GM12878 (cell line): Measurements from ENCODE around the gene SMPDL3B. TPM values are rescaled to one million over a fixed set of nuclear protein-coding genes. Genes with fewer than 3 reads are reported as not detected.

ENCODE experiments used
- ATAC-seq: fragments of 200-7000 bp; cut with Tn5 transposase; 3 replicates; pipeline ENCODE4 v1.9.1; 2020; ENCODE audit warnings: mild to moderate bottlenecking, moderate library complexity
- BruUV-seq: library from RNA; stranded (reverse); fragments of 400-500 nt; replicated peaks from 2 replicates; lab custom pipeline; 2021; lab: Mats Ljungman, UMichigan
- CTCF ChIA-PET: fragments of 300-600 bp; sonication (Branson Sonifier 250); formaldehyde crosslinking; extraction: SDS; loops from one replicate; lab custom pipeline; 2021; ENCODE audit warnings: inconsistent platforms; lab: Yijun Ruan, JAX
- POLR2A ChIA-PET: fragments of 350-600 bp; formaldehyde crosslinking; extraction: SDS; loops from one replicate; lab custom pipeline; 2021; ENCODE audit warnings: inconsistent platforms; lab: Charles Lee
- RAD21 ChIA-PET: fragments of 300-600 bp; sonication (Branson Sonifier 250); formaldehyde crosslinking; loops from one replicate; lab custom pipeline; 2023; ENCODE audit warnings: antibody characterized with exemption; ENCODE audit not compliant: unreplicated experiment; lab: Charles Lee
- SMC1A ChIA-PET: fragments of 300-600 bp; sonication (Branson Sonifier 250); formaldehyde crosslinking; loops from one replicate; lab custom pipeline; 2023; ENCODE audit not compliant: unreplicated experiment, uncharacterized antibody; lab: Charles Lee
- DNase-seq: peaks from one replicate; pipeline ENCODE4 v3.0.0-alpha.2; 2011; ENCODE audit warnings: low read depth, low spot score
- FAIRE-seq: peaks from 3 replicates; lab custom pipeline; 2011; peaks lifted over from hg19 to GRCh38; lab: Jason Lieb, UNC
- H2AFZ ChIP-seq: 2 replicates; pipeline ENCODE4 v1.6.0; 2011; ENCODE audit warnings: low read depth, low read length, control low read depth; ENCODE audit not compliant: control insufficient read depth
- H3K27ac ChIP-seq: 2 replicates; pipeline ENCODE4 v1.5.1; 2011; ENCODE audit warnings: control low read depth; ENCODE audit not compliant: control insufficient read depth, insufficient read depth
- H3K27me3 ChIP-seq, 2 experiments: replicated peaks in 1 of 2; 2 replicates each; pipeline versions ENCODE4 v1.6.0 to v1.6.1; 2011; ENCODE audit warnings: low read length in 1 of 2; ENCODE audit not compliant: control insufficient read depth in 2 of 2, insufficient read depth in 2 of 2
- H3K36me3 ChIP-seq, 2 experiments: 2 replicates each; pipeline ENCODE4 v1.5.1; 2011; ENCODE audit warnings: low read length in 1 of 2; ENCODE audit not compliant: control insufficient read depth in 2 of 2, insufficient read depth in 2 of 2
- H3K4me1 ChIP-seq: 2 replicates; pipeline ENCODE4 v1.6.1; 2011; ENCODE audit warnings: mild to moderate bottlenecking, low read length, moderate library complexity, mixed read lengths; ENCODE audit not compliant: control insufficient read depth, insufficient read depth
- H3K4me2 ChIP-seq: 2 replicates; pipeline ENCODE4 v1.6.0; 2011; ENCODE audit warnings: control low read depth; ENCODE audit not compliant: control insufficient read depth, insufficient read depth
- H3K4me3 ChIP-seq: fragments of 200-600 bp; sonication (generic); 2 replicates; pipeline ENCODE4 v1.5.1; 2016
- H3K79me2 ChIP-seq: 2 replicates; pipeline ENCODE4 v1.6.0; 2011; ENCODE audit warnings: low read length; ENCODE audit not compliant: control insufficient read depth, insufficient read depth
- H3K9ac ChIP-seq: 2 replicates; pipeline ENCODE4 v1.8.0; 2011; ENCODE audit warnings: low read length, control low read depth, mixed read lengths; ENCODE audit not compliant: control insufficient read depth, insufficient read depth
- H3K9me3 ChIP-seq: replicated peaks from 3 replicates; pipeline ENCODE4 v1.5.1; 2011; ENCODE audit warnings: mild to moderate bottlenecking, low read length; ENCODE audit not compliant: control insufficient read depth, insufficient read depth
- H4K20me1 ChIP-seq: 2 replicates; pipeline ENCODE4 v1.6.0; 2011; ENCODE audit not compliant: control insufficient read depth, insufficient read depth
- ATF7 ChIP-seq: fragments of 450-650 bp; IDR thresholded peaks from 2 replicates; pipeline ENCODE4 v1.6.1; 2016; ENCODE audit warnings: low read depth, mild to moderate bottlenecking
- ETV6 ChIP-seq, 2 experiments: fragments of 450-650 bp in 1 of 2; IDR thresholded peaks in 1 of 2; conservative IDR thresholded peaks in 1 of 2; 2 replicates each; pipeline ENCODE4 v1.6.1; 2014; ENCODE audit warnings: antibody characterized with exemption in 1 of 2, borderline replicate concordance in 1 of 2, low read depth in 1 of 2, mild to moderate bottlenecking in 1 of 2, moderate library complexity in 1 of 2
- NR2C2 ChIP-seq: IDR thresholded peaks from 2 replicates; pipeline ENCODE4 v1.6.1; 2011; ENCODE audit warnings: borderline replicate concordance, low read depth; ENCODE audit not compliant: control insufficient read depth, insufficient read length
- SIN3A ChIP-seq: IDR thresholded peaks from 2 replicates; pipeline ENCODE4 v1.6.1; 2012; ENCODE audit warnings: low read depth, low read length, improper control_type of control experiment
- WGBS: methylation state at CpG from one replicate; pipeline ENCODE4 v1.1.6; 2016; ENCODE audit warnings: low lambda C conversion rate; ENCODE audit not compliant: insufficient replicate concordance, insufficient coverage; ENCODE audit errors: missing lambda C conversion rate; 5-methylcytosine and 5-hydroxymethylcytosine counted together
- in situ Hi-C: fragments of 300-500 bp; cut with MboI; formaldehyde crosslinking; loops from 9 replicates; pipeline ENCODE4 v1.14.3; 2018; ENCODE audit warnings: mixed read lengths
- intact Hi-C: fragments of 100-400 bp; cut with micrococcal nuclease; formaldehyde crosslinking; loops from one replicate; pipeline ENCODE4 v1.14.2; 2022; ENCODE audit not compliant: unreplicated experiment
- polyA plus RNA-seq, 11 experiments: library from polyadenylated mRNA; depleted of rRNA in 4 of 11; unstranded in 6 of 11; stranded (reverse) in 5 of 11; fragments of >200 nt; fragmentation: Nextera tagmentation in 4 of 11; fragmentation: Illumina TruSeq in 1 of 11; extraction: Ambion mirVana in 4 of 11; extraction: Trizol in 1 of 11; gene quantifications; 1 replicate in 1 of 11; 2 replicates in 10 of 11; pipeline versions ENCODE4 v1.2.1 to v1.2.3, GENCODE V29; 2011 to 2016; ENCODE audit warnings: inconsistent platforms in 2 of 11, missing spikeins in 2 of 11, low read depth in 1 of 11
- total RNA-seq, 4 experiments: library from RNA; depleted of rRNA in 3 of 4; stranded (reverse); fragments of >200 nt in 3 of 4; fragmentation: Illumina TruSeq in 1 of 4; extraction: Trizol in 1 of 4; gene quantifications; 2 replicates each; pipeline versions ENCODE4 v1.2.1 to v1.2.3, GENCODE V29; 2013 to 2021
- TF ChIP-seq, protein P1 (sequence below): fragments of 150-350 bp; IDR thresholded peaks from 2 replicates; pipeline ENCODE4 v1.6.1; 2016; ENCODE audit warnings: low read depth, low read length

SMPDL3B gene
- total and polyA plus RNA-seq, 10 of the 15 experiments (the other 5 are each of a cell fraction or from before 2014, with no cell fraction given), result 0.56 to 2.7 (median 1.0) TPM

DNA sequence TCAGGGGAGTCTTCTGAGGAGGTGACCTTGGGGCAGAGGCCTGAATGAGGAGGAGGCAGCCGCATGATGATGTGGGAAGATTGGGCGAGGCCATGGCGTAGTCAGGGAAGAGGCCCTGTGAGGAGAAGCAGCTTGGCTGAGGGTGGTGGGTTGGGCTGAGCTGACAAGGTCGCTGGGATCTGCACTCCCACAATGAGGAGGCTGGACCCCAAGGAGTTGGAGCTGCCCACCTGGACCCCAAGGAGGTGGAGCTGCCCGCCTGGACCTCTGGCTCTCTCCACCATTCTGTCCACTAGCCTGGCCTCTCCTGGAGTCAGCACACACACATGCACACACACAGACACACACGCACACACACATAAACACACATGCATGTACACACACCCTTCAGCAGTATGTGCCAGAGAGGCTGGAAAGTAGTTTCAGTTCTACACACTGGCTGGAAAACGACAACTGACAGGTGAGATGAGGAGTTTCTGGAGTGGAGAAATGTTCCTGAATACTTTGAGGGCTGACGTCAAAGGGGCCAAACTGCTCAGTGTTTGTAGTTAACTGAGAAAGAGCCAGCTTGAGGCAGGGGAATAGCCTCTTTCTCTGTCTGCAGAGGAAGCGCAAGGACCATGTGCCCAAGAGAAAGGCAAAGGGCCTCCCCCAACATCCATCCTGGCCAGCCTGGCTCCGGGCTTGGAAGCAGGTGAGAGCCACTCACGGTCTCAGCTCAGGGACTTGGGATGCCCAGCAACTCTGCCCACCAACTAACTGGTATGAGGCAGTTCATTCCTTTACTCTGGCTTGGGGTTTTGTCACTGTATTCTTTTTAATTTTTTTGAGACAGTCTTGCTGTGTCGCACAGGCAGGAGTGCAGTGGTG lies 7.1 kb downstream of the SMPDL3B start:
- SMC1A ChIA-PET, result interaction anchor here (1.5 kb wide), 1 partner anchor 13 kb away, joined by 4 read pairs; no protein-coding TSS in a partner anchor
- Histone ChIP-seq H3K36me3 (no peaks in the 10 kb centered on the region), H3K9ac (no peak overlapping the region), H3K27me3 (no peaks in the 10 kb centered on the region), H3K9me3 (no peaks in the 10 kb centered on the region), H2AFZ (no peak overlapping the region), H3K4me3 (no peak overlapping the region), H3K4me2 (no peak overlapping the region), H3K4me1 (no peaks in the 10 kb centered on the region), H4K20me1 (no peaks in the 10 kb centered on the region), H3K27ac (no peak overlapping the region), H3K79me2 (no peaks in the 10 kb centered on the region)
- WGBS, result 68% methylated on average over 12 of the region's 12 CpGs
- DNase-seq (no peak), ATAC-seq (no peak), FAIRE-seq (no peak)
- in situ Hi-C loops, result no loop called here
- TF ChIP-seq SIN3A (no peak), NR2C2 (no peak), ETV6 (conservative IDR thresholded peaks at IDR 0.05 in 1 of 2, IDR thresholded peaks at IDR 0.05 in 1 of 2; ENCODE audit: borderline replicate concordance in 1 of 2, low read depth in 1 of 2) (no peak), ATF7 (no peak)
- TF ChIP-seq, protein P1, sequence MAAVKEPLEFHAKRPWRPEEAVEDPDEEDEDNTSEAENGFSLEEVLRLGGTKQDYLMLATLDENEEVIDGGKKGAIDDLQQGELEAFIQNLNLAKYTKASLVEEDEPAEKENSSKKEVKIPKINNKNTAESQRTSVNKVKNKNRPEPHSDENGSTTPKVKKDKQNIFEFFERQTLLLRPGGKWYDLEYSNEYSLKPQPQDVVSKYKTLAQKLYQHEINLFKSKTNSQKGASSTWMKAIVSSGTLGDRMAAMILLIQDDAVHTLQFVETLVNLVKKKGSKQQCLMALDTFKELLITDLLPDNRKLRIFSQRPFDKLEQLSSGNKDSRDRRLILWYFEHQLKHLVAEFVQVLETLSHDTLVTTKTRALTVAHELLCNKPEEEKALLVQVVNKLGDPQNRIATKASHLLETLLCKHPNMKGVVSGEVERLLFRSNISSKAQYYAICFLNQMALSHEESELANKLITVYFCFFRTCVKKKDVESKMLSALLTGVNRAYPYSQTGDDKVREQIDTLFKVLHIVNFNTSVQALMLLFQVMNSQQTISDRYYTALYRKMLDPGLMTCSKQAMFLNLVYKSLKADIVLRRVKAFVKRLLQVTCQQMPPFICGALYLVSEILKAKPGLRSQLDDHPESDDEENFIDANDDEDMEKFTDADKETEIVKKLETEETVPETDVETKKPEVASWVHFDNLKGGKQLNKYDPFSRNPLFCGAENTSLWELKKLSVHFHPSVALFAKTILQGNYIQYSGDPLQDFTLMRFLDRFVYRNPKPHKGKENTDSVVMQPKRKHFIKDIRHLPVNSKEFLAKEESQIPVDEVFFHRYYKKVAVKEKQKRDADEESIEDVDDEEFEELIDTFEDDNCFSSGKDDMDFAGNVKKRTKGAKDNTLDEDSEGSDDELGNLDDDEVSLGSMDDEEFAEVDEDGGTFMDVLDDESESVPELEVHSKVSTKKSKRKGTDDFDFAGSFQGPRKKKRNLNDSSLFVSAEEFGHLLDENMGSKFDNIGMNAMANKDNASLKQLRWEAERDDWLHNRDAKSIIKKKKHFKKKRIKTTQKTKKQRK, result no peak
- POLR2A ChIA-PET, result no interaction called here
- intact Hi-C loops, result no loop called here
- no TSS peak for BruUV-seq
- RAD21 ChIA-PET, result interaction anchor here (1.0 kb wide), 1 partner anchor 267 kb away, joined by 4 read pairs; no protein-coding TSS in a partner anchor
- CTCF ChIA-PET, result interaction anchor here (0.5 to 5.8 kb wide), 9 partner anchors 9 to 426 kb away, joined by 3 to 40 read pairs (median 4); no protein-coding TSS in a partner anchor
